Kidney (tissue), 14 donors: ENCODE results near the gene THADA. TPM values are rescaled to one million over a fixed set of nuclear protein-coding genes. Genes with fewer than 3 reads are reported as not detected.
A peak's percentile ranks its signal among the peaks of the same experiment; 100 is the strongest.

ENCODE experiments used
- DNase-seq, 5 donors: peaks; one replicate each; pipeline ENCODE4 v3.0.0-alpha.2; 2013 to 2020
- FAIRE-seq: peaks from 2 replicates; lab custom pipeline; 2012; peaks lifted over from hg19 to GRCh38; lab: Jason Lieb, UNC
- H3K27ac ChIP-seq, 2 donors: one replicate each; pipeline ENCODE4 v1.7.0; 2013; ENCODE audit warnings: low read depth in 2 of 2, low read length in 2 of 2, inconsistent platforms in 1 of 2
- H3K27me3 ChIP-seq: one replicate; pipeline ENCODE4 v1.7.1; 2013; ENCODE audit warnings: low read length, inconsistent platforms; ENCODE audit not compliant: control insufficient read depth, insufficient read depth
- H3K36me3 ChIP-seq, 3 donors: one replicate each; pipeline versions ENCODE4 v1.7.0 to v1.7.1; 2013; ENCODE audit warnings: low read length in 3 of 3, control low read depth in 1 of 3, inconsistent platforms in 1 of 3; ENCODE audit not compliant: insufficient read depth in 3 of 3, control insufficient read depth in 2 of 3
- H3K4me1 ChIP-seq, 3 donors: one replicate each; pipeline versions ENCODE4 v1.7.0 to v1.7.1; 2013; ENCODE audit warnings: low read length in 3 of 3, inconsistent platforms in 1 of 3, low read depth in 1 of 3; ENCODE audit not compliant: control insufficient read depth in 2 of 3, insufficient read depth in 2 of 3
- H3K4me3 ChIP-seq, 3 donors: one replicate each; pipeline versions ENCODE4 v1.7.0 to v1.8.1; 2013; ENCODE audit warnings: low read length in 3 of 3, control low read depth in 1 of 3, inconsistent platforms in 1 of 3
- H3K9ac ChIP-seq, 3 donors: one replicate each; pipeline versions ENCODE4 v1.7.0 to v1.7.1; 2013; ENCODE audit warnings: low read length in 3 of 3, control low read depth in 1 of 3, inconsistent platforms in 1 of 3
- H3K9me3 ChIP-seq, 3 donors: one replicate each; pipeline versions ENCODE4 v1.7.0 to v1.7.1; 2013; ENCODE audit warnings: low read length in 3 of 3, control low read depth in 1 of 3, inconsistent platforms in 1 of 3; ENCODE audit not compliant: control insufficient read depth in 2 of 3, insufficient read depth in 1 of 3
- CTCF ChIP-seq: IDR thresholded peaks from 3 replicates; pipeline ENCODE4 v1.5.1; 2012; ENCODE audit warnings: mild to moderate bottlenecking, moderate library complexity, borderline replicate concordance; ENCODE audit not compliant: insufficient read depth; ENCODE audit errors: extremely low read depth
- intact Hi-C: fragments of 100-400 bp; cut with DNase I; formaldehyde crosslinking; loops from one replicate; pipeline ENCODE4 v1.11.1; 2022
- polyA plus RNA-seq: library from polyadenylated mRNA; stranded (reverse); fragments of 350-450 nt; fragmentation: Illumina TruSeq; extraction: RNeasy Lipid Tissue Mini Kit (QIAGEN cat#74804); gene quantifications from one replicate; pipeline ENCODE4 v1.2.3, GENCODE V29; 2014; ENCODE audit warnings: low read depth, low replicate concordance; ENCODE audit not compliant: insufficient read depth
- total RNA-seq: library from RNA; stranded (reverse); fragmentation: NEBNext Ultra II Directional; extraction: Animal tissue kit (Norgen Biotek cat#: 25700); gene quantifications from one replicate; pipeline ENCODE4 v1.2.1, GENCODE V29; 2021
- donor health status: control.
- donor health status: control.
- donor health status: control.
- donor health status: control.
- donor health status: control.
- donor health status: DM: yes; HTN: yes; CAD: no.
- donor health status: Normal renal cell carcinoma (clear cell type).

THADA gene
- total and polyA plus RNA-seq, 2 donors from 2014 or later: 21.4 to 45.1 TPM

- intact Hi-C loops: no loop called here
- no peak overlapping the region for H3K9ac ChIP-seq
- H3K4me1 ChIP-seq: peaks cover 0 to 1% (median under 1%) of the 10 kb centered on the region in 3 donors
- no peak for FAIRE-seq
- H3K4me3 ChIP-seq: no peak overlapping the region
- no peaks in the 10 kb centered on the region for H3K27me3 ChIP-seq
- TF ChIP-seq CTCF: no peak
- H3K27ac ChIP-seq: no peak overlapping the region
- no peaks in the 10 kb centered on the region for H3K36me3 ChIP-seq
- no peaks in the 10 kb centered on the region for H3K9me3 ChIP-seq
- DNase-seq: no peak
Measured at GRCh38 chr2:43469713-43470112, 126.1 kb downstream of the THADA start.

- no peak for TF ChIP-seq CTCF
- FAIRE-seq (no peak), DNase-seq (no peak)
- Histone ChIP-seq H3K27ac (peak overlapping the region in 1 of 2 donors; percentile 4), H3K36me3 (no peaks in the 10 kb centered on the region), H3K27me3 (no peaks in the 10 kb centered on the region), H3K4me3 (no peak overlapping the region), H3K9ac (no peak overlapping the region), H3K9me3 (no peaks in the 10 kb centered on the region), H3K4me1 (peaks cover 0 to 7% (median 4%) of the 10 kb centered on the region in 3 donors)
- intact Hi-C loops: no loop called here
Measured at GRCh38 chr2:43469094-43469493, 126.7 kb downstream of the THADA start.

- intact Hi-C loops: no loop called here
- no peak for TF ChIP-seq CTCF
- H3K9ac ChIP-seq: no peak overlapping the region
Measured at GRCh38 chr2:43467891-43468290, 127.9 kb downstream of the THADA start.

GRCh38 chr2:43465234-43465633 lies 130.6 kb downstream of the THADA start:
- Histone ChIP-seq H3K4me1 (peaks cover 9 to 32% (median 12%) of the 10 kb centered on the region in 3 donors), H3K27ac (no peak overlapping the region), H3K4me3 (no peak overlapping the region), H3K9ac (no peak overlapping the region), H3K27me3 (no peaks in the 10 kb centered on the region), H3K9me3 (no peaks in the 10 kb centered on the region), H3K36me3 (no peaks in the 10 kb centered on the region)
- TF ChIP-seq CTCF: no peak
- DNase-seq: no peak
- intact Hi-C loops: no loop called here
- no peak for FAIRE-seq

More at GRCh38 chr2:43467891-43468290, 127.9 kb downstream of the THADA start:
- H3K36me3 ChIP-seq: no peaks in the 10 kb centered on the region
- H3K4me3 ChIP-seq: no peak overlapping the region
- H3K27ac ChIP-seq: no peak overlapping the region
- no peak for FAIRE-seq
- H3K27me3 ChIP-seq: no peaks in the 10 kb centered on the region
- DNase-seq: no peak
- peaks cover 4 to 15% (median 12%) of the 10 kb centered on the region in 3 donors for H3K4me1 ChIP-seq
- H3K9me3 ChIP-seq: no peaks in the 10 kb centered on the region
